Osteoblast (primary cell): Measurements from ENCODE around the gene GABRB3. TPM values are rescaled to one million over a fixed set of nuclear protein-coding genes. Genes with fewer than 3 reads are reported as not detected.

ENCODE experiments used
- DNase-seq: peaks from one replicate; pipeline ENCODE4 v3.0.0; 2011; ENCODE audit warnings: low spot score, mixed read lengths; ENCODE audit not compliant: insufficient read length; ENCODE audit errors: missing footprints
- H2AFZ ChIP-seq: 2 replicates; pipeline ENCODE4 v1.6.0; 2011; ENCODE audit warnings: mild to moderate bottlenecking, low read length
- H3K27ac ChIP-seq: 2 replicates; pipeline ENCODE4 v1.5.1; 2011; ENCODE audit warnings: mild to moderate bottlenecking, low read depth, low read length, moderate library complexity
- H3K27me3 ChIP-seq: 2 replicates; pipeline ENCODE4 v1.6.0; 2012; ENCODE audit warnings: mild to moderate bottlenecking, control low read depth, inconsistent platforms, low read length, moderate library complexity; ENCODE audit not compliant: insufficient read depth
- H3K36me3 ChIP-seq: 2 replicates; pipeline ENCODE4 v1.5.1; 2011; ENCODE audit warnings: mild to moderate bottlenecking, low read length, control low read depth, moderate library complexity; ENCODE audit not compliant: insufficient read depth
- H3K4me1 ChIP-seq: 2 replicates; pipeline ENCODE4 v1.5.1; 2011; ENCODE audit warnings: mild to moderate bottlenecking, low read length, control low read depth, moderate library complexity; ENCODE audit not compliant: insufficient read depth
- H3K4me2 ChIP-seq: 2 replicates; pipeline ENCODE4 v1.6.0; 2011; ENCODE audit warnings: mild to moderate bottlenecking, low read length; ENCODE audit not compliant: insufficient read depth
- H3K4me3 ChIP-seq: fragments of 200-600 bp; sonication (generic); 3 replicates; pipeline ENCODE4 v1.5.1; 2012; ENCODE audit warnings: mild to moderate bottlenecking, low read length, inconsistent platforms; ENCODE audit not compliant: insufficient read depth
- H3K79me2 ChIP-seq: 2 replicates; pipeline ENCODE4 v1.6.0; 2012; ENCODE audit warnings: mild to moderate bottlenecking, low read length, control low read depth, inconsistent platforms; ENCODE audit not compliant: insufficient read depth
- H3K9me3 ChIP-seq: 2 replicates; pipeline ENCODE4 v1.5.1; 2011; ENCODE audit warnings: low read depth, low read length, control low read depth
- H4K20me1 ChIP-seq: 2 replicates; pipeline ENCODE4 v1.6.0; 2012; ENCODE audit warnings: mild to moderate bottlenecking, low read length, control low read depth; ENCODE audit not compliant: insufficient read depth
- CTCF ChIP-seq: IDR thresholded peaks from 2 replicates; pipeline ENCODE4 v1.5.1; 2011; ENCODE audit warnings: mild to moderate bottlenecking, low read depth, low read length, moderate library complexity; ENCODE audit errors: extremely low read depth
- total RNA-seq: library from RNA; depleted of rRNA; stranded (reverse); fragments of >200 nt; gene quantifications from 2 replicates; pipeline ENCODE4 v1.2.3, GENCODE V29; 2012

Gene GABRB3
- total RNA-seq, 1 donor, result under 0.01 TPM

GRCh38 chr15:26757141-26757540, 15.7 kb downstream of the GABRB3 start:
- DNase-seq, result no peak
- Histone ChIP-seq H3K4me1 (no peaks in the 10 kb centered on the region), H4K20me1 (no peaks in the 10 kb centered on the region), H3K4me2 (no peak overlapping the region), H2AFZ (no peak overlapping the region), H3K27ac (no peak overlapping the region), H3K4me3 (no peak overlapping the region), H3K9me3 (no peaks in the 10 kb centered on the region), H3K27me3 (no peaks in the 10 kb centered on the region), H3K36me3 (no peaks in the 10 kb centered on the region), H3K79me2 (no peaks in the 10 kb centered on the region)
- no peak for TF ChIP-seq CTCF

GRCh38 chr15:26744894-26745293, 28.0 kb downstream of the GABRB3 start:
- no peaks in the 10 kb centered on the region for H3K4me1 ChIP-seq
- H3K27ac ChIP-seq, result no peak overlapping the region
- no peak overlapping the region for H2AFZ ChIP-seq
- no peaks in the 10 kb centered on the region for H3K36me3 ChIP-seq
- no peak overlapping the region for H3K4me3 ChIP-seq
- no peak for DNase-seq
- TF ChIP-seq CTCF, result no peak
- H3K4me2 ChIP-seq, result no peak overlapping the region
- no peaks in the 10 kb centered on the region for H3K79me2 ChIP-seq
- no peaks in the 10 kb centered on the region for H4K20me1 ChIP-seq
- no peaks in the 10 kb centered on the region for H3K27me3 ChIP-seq
- peaks cover 3% of the 10 kb centered on the region for H3K9me3 ChIP-seq

- no peaks in the 10 kb centered on the region for H3K27me3 ChIP-seq
- H3K9me3 ChIP-seq, result peaks cover 7% of the 10 kb centered on the region
- no peak overlapping the region for H2AFZ ChIP-seq
- H4K20me1 ChIP-seq, result no peaks in the 10 kb centered on the region
- no peaks in the 10 kb centered on the region for H3K79me2 ChIP-seq
- DNase-seq, result no peak
- TF ChIP-seq CTCF, result no peak
- H3K36me3 ChIP-seq, result no peaks in the 10 kb centered on the region
- no peak overlapping the region for H3K4me2 ChIP-seq
- no peak overlapping the region for H3K4me3 ChIP-seq
- H3K27ac ChIP-seq, result no peak overlapping the region
- H3K4me1 ChIP-seq, result no peaks in the 10 kb centered on the region
These were observed 33.1 kb downstream of the GABRB3 start for GRCh38 chr15:26739791-26740190.

- no peak for TF ChIP-seq CTCF
- Histone ChIP-seq H3K27me3 (no peaks in the 10 kb centered on the region), H4K20me1 (no peaks in the 10 kb centered on the region), H3K27ac (no peak overlapping the region), H3K36me3 (no peaks in the 10 kb centered on the region), H3K4me1 (no peaks in the 10 kb centered on the region), H2AFZ (no peak overlapping the region), H3K79me2 (no peaks in the 10 kb centered on the region), H3K4me3 (no peak overlapping the region), H3K4me2 (no peak overlapping the region), H3K9me3 (peaks cover 7% of the 10 kb centered on the region)
- no peak for DNase-seq
These were observed 33.9 kb downstream of the GABRB3 start for GRCh38 chr15:26738996-26739395.
